WERI-Rb-1 (cell line): Measurements from ENCODE around the gene RDM1.

Experiments used
- DNase-seq: peaks from one replicate; pipeline ENCODE4 v3.0.0-alpha.2; 2020
- H3K27ac ChIP-seq: fragments of 250-450 bp; sonication (Bioruptor Pico); 2 replicates; pipeline ENCODE4 v1.5.1; 2020; ENCODE audit warnings: mild to moderate bottlenecking, moderate library complexity
- H3K27me3 ChIP-seq: fragments of 250-450 bp; sonication (Bioruptor Pico); 2 replicates; pipeline ENCODE4 v1.5.1; 2021; ENCODE audit warnings: mild to moderate bottlenecking, low read depth, moderate library complexity; ENCODE audit not compliant: insufficient read depth, severe bottlenecking
- H3K36me3 ChIP-seq: fragments of 250-450 bp; sonication (Bioruptor Pico); 2 replicates; pipeline ENCODE4 v1.5.1; 2020; ENCODE audit warnings: mild to moderate bottlenecking, moderate library complexity
- H3K4me3 ChIP-seq: 2 replicates; pipeline ENCODE4 v1.5.1; 2011; ENCODE audit warnings: low read depth, mild to moderate bottlenecking, control low read depth, low read length
- H3K9me3 ChIP-seq: fragments of 250-450 bp; sonication (Bioruptor Pico); 2 replicates; pipeline ENCODE4 v1.5.1; 2021; ENCODE audit warnings: mild to moderate bottlenecking, moderate library complexity; ENCODE audit not compliant: severe bottlenecking
- TF ChIP-seq, protein P1 (sequence below): IDR thresholded peaks from 2 replicates; pipeline ENCODE4 v1.5.1; 2011; ENCODE audit warnings: low read depth, mild to moderate bottlenecking, control low read depth, inconsistent platforms, low read length

The RDM1 gene

DNA sequence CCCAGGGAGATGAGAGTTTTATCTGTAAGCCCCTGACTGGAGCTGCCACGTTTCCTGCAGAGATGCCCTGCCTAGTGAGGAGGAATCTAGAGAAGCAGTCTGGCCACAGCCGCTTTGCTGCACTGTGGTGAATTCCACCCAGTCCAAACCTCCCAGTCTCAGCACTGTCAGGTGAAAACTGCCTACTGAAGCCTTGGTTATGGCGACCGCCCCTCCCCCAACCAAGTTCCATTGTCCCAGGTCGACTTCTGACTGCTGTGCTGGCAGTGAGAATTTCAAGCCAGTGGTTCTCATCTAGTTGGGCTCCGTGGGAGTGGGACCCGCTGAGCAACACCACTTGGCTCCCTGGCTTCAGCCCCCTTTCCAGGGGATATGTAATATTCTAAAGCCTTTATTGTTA, 23.1 kb upstream of the RDM1 start:
- Histone ChIP-seq H3K27ac (no peak overlapping the region), H3K27me3 (no peaks in the 10 kb centered on the region), H3K9me3 (no peaks in the 10 kb centered on the region), H3K4me3 (no peak overlapping the region), H3K36me3 (no peaks in the 10 kb centered on the region)
- TF ChIP-seq, protein P1, sequence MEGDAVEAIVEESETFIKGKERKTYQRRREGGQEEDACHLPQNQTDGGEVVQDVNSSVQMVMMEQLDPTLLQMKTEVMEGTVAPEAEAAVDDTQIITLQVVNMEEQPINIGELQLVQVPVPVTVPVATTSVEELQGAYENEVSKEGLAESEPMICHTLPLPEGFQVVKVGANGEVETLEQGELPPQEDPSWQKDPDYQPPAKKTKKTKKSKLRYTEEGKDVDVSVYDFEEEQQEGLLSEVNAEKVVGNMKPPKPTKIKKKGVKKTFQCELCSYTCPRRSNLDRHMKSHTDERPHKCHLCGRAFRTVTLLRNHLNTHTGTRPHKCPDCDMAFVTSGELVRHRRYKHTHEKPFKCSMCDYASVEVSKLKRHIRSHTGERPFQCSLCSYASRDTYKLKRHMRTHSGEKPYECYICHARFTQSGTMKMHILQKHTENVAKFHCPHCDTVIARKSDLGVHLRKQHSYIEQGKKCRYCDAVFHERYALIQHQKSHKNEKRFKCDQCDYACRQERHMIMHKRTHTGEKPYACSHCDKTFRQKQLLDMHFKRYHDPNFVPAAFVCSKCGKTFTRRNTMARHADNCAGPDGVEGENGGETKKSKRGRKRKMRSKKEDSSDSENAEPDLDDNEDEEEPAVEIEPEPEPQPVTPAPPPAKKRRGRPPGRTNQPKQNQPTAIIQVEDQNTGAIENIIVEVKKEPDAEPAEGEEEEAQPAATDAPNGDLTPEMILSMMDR = no peak
- no peak for DNase-seq

DNA sequence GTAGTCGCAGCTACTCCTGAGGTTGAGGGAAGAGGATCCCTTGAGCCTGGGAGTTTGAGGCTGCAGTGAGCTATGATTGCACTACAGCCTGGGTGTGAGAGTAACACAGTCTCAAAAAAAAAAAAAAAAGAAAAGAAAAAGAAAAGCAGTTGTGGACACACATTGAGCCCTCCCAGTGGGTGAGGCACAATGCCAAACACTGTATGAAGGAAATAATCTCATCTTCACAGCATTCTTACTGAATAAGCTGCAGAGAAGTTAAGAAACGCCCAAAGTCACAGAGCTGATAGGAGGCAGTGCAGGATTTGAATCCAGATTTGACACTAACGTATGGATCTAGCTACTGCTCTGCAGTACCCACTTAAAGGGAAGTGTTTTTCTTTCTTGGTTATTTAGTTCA, 18.8 kb upstream of the RDM1 start:
- Histone ChIP-seq H3K4me3 (no peak overlapping the region), H3K36me3 (no peaks in the 10 kb centered on the region), H3K27ac (no peak overlapping the region), H3K27me3 (no peaks in the 10 kb centered on the region), H3K9me3 (no peaks in the 10 kb centered on the region)
- no peak for DNase-seq
- TF ChIP-seq, protein P1 = no peak

DNA sequence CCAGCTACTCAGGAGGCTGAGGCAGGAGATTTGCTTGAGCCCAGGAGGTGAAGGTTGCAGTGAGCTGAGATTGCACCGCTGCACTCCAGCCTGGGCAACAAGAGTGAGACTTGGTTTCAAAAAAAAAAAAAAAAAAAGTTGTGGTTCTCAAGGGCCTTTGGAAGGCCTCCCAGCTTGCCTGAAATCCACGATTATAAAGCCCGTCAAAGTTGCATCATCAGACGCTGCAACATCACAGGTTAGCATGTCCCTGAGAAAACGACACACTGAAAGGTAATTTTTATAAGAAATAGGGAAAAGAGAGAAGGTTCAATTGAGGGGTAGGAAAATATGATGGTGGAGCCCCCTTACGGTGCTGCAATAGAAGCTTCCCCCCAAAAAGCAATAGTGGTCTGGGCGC, 17.5 kb upstream of the RDM1 start:
- no peaks in the 10 kb centered on the region for H3K36me3 ChIP-seq
- H3K27ac ChIP-seq = no peak overlapping the region
- TF ChIP-seq, protein P1 = no peak
- DNase-seq = no peak
- no peaks in the 10 kb centered on the region for H3K27me3 ChIP-seq
- no peak overlapping the region for H3K4me3 ChIP-seq
- no peaks in the 10 kb centered on the region for H3K9me3 ChIP-seq

DNA sequence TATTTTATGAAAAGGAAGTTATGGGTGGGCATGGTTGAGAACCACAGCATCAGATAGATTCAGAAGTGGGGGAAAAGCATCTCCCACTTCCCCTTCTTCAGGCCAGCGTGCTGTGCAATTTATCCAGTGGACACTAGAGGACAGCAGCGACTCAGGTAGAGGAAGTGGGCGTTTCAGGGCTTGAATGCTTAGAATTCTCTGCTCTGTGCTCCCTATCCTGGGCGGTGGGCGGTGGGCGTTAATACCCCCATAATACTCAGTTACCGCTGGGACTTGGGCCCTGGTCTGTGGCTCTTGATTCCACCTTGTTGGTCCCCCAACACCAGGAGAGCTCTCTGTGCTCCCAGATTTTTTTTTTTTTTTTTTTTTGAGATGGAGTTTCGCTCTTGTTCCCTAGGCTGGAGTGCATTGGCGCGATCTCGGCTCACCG, 16.6 kb upstream of the RDM1 start:
- TF ChIP-seq, protein P1 = peak; percentile 87
- Histone ChIP-seq H3K27ac (no peak overlapping the region), H3K9me3 (no peaks in the 10 kb centered on the region), H3K4me3 (no peak overlapping the region), H3K27me3 (no peaks in the 10 kb centered on the region), H3K36me3 (no peaks in the 10 kb centered on the region)
- peak; percentile 70 for DNase-seq

DNA sequence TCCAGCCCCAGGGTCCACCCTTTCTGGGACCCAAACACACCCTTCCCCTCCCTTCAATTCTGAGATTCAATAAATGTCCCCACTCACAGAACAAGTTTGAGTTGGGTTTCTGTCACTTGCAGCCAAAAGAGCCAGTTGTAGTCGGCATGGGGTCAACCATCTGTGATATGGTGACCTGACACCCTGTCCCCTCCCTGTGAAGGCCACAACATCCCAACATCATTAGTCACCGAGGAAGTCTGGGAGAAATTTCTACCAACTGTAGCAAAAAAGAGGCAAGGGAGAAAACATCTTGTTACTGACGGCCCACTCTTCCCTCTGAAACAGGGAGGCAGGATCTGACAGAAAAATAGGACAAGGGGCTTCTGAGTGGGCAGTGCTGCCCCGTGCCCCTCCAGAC, 13.6 kb upstream of the RDM1 start:
- TF ChIP-seq, protein P1 = no peak

DNA sequence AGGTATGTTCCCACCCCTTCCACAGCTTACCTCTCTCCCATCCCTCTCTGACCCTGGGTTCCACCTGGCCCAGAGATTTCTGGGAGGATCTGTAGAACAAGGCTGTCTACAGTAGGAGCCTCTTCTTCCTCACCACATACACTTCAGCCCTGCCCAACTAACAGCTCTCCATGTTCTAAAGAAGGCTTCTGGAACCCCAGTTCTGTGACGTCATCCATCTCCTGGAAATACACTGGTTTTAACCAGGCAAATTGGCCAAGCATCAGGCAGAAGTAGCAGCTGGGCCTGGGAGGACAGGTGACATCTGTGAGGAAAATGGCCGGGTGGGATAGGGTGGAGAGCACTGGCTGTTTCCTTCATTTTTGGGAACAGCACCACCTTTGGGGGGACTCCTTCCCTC, 13.0 kb upstream of the RDM1 start, which contains the start of gene LYZL6:
Gene LYZL6 (minus strand): TSS at position 177 of the 400 bp plus-strand sequence. CDS start 4,357 bp downstream, outside the sequence.
- H3K9me3 ChIP-seq = no peaks in the 10 kb centered on the region
- no peaks in the 10 kb centered on the region for H3K36me3 ChIP-seq
- no peak for DNase-seq
- H3K27me3 ChIP-seq = no peaks in the 10 kb centered on the region
- H3K27ac ChIP-seq = no peak within 1 kb of the TSS
- TF ChIP-seq, protein P1 = no peak
- no peak within 1 kb of the TSS for H3K4me3 ChIP-seq

More for the DNA sequence above, 13.6 kb upstream of the RDM1 start:
- Histone ChIP-seq H3K9me3 (no peaks in the 10 kb centered on the region), H3K36me3 (no peaks in the 10 kb centered on the region), H3K27ac (no peak overlapping the region), H3K4me3 (no peak overlapping the region), H3K27me3 (no peaks in the 10 kb centered on the region)
- no peak for DNase-seq
